ENCODE measurements around the gene CDKN2AIPNL. TPM values are rescaled to one million over a fixed set of nuclear protein-coding genes. Genes with fewer than 3 reads are reported as not detected.

Gene CDKN2AIPNL
- total RNA-seq, 1 experiment from 2014 or later, result 123 TPM

DNA sequence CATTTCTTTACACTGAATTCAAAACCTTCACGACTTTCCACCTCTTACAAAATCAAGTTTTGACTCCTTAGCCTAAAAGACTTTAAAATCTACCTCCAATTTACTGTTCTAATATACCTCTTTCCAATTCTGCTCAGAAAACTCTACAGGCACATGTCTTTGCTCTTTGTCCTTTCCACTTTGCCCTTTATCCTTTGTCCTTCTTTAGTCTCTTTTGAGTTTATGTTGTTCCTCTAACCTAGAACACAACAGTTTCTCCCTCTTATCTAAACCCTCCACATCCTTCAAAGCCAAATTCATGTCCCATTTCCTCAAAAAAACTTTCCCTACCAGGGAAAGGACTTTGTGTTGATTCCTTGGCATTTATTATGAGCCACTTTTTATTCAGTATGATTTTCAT lies 46.1 kb downstream of the CDKN2AIPNL start:
- DNase-seq, result no peak
- no peaks in the 10 kb centered on the region for H3K36me3 ChIP-seq (replicated peaks; ENCODE audit: control insufficient read depth, insufficient read depth, low read length)
- no peak overlapping the region for H3K4me3 ChIP-seq (ENCODE audit: insufficient read depth, low read depth, low read length)
- no peaks in the 10 kb centered on the region for H3K27me3 ChIP-seq (ENCODE audit: control insufficient read depth, insufficient read depth, low read length)

DNA sequence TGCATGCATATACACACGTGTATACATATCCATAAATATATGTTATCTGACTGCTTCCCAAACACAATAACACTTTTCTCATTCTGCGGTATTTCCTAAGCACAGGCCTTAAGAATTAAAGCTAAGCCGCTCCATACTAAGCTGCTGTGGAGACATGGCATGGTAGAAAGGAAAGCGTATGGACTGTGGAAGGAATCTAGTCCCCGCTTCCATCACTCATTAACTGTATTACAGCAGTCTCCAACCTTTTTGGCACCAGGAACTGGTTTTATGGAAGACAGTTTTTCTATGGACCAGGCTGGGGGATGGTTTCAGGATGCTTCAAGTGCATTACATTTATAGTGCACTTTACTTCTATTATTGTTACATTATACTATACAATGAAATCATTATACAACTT lies 56.0 kb downstream of the CDKN2AIPNL start:
- Histone ChIP-seq H3K36me3 (replicated peaks; ENCODE audit: control insufficient read depth, insufficient read depth, low read length) (no peaks in the 10 kb centered on the region), H3K27me3 (ENCODE audit: control insufficient read depth, insufficient read depth, low read length) (no peaks in the 10 kb centered on the region), H3K4me3 (ENCODE audit: insufficient read depth, low read depth, low read length) (no peak overlapping the region)
- DNase-seq, result no peak

Other genes with a start within 250 kb of the CDKN2AIPNL start
- gene SKP1, start 234.9 kb downstream of the CDKN2AIPNL start, total RNA-seq (2014; rRNA removed; shearing (Covaris generic)), result 287 and 332 TPM in 2 replicates
- gene PPP2CA, start 185.8 kb downstream of the CDKN2AIPNL start, total RNA-seq (2014; rRNA removed; shearing (Covaris generic)), result 152 and 184 TPM in 2 replicates
- gene CDKL3, start 44.7 kb downstream of the CDKN2AIPNL start, total RNA-seq (2014; rRNA removed; shearing (Covaris generic)), result 3.7 and 3.9 TPM in 2 replicates
- gene UBE2B, start 40.3 kb downstream of the CDKN2AIPNL start, total RNA-seq (2014; rRNA removed; shearing (Covaris generic)), result 17.3 and 18.9 TPM in 2 replicates
- 29.5 and 33.7 TPM in 2 replicates for gene JADE2, start 113.8 kb upstream of the CDKN2AIPNL start, total RNA-seq (2014; rRNA removed; shearing (Covaris generic))
- 12.6 and 22.9 TPM in 2 replicates for gene SAR1B, start 220.9 kb upstream of the CDKN2AIPNL start, total RNA-seq (2014; rRNA removed; shearing (Covaris generic))
- 19.7 and 27.2 TPM in 2 replicates for gene SEC24A, start 236.9 kb upstream of the CDKN2AIPNL start, total RNA-seq (2014; rRNA removed; shearing (Covaris generic))